ENCODE results near the gene ACOT7. TPM values are rescaled to one million over a fixed set of nuclear protein-coding genes. Genes with fewer than 3 reads are reported as not detected.

The ACOT7 gene
- total and polyA plus RNA-seq, 2 of the 13 experiments (the other 11 are each of a cell fraction or from before 2014, with no cell fraction given) = 33.0 to 55.8 TPM

- TF ChIP-seq HIC2 (CRISPR knock-in tag; IDR thresholded peaks at IDR 0.05; ENCODE audit: low read depth) (no peak), ZNF724P (CRISPR knock-in tag; IDR thresholded peaks at IDR 0.05; ENCODE audit: borderline replicate concordance) (no peak), ZFP62 (CRISPR knock-in tag; IDR thresholded peaks at IDR 0.05) (no peak)
- TF ChIP-seq, protein P1, sequence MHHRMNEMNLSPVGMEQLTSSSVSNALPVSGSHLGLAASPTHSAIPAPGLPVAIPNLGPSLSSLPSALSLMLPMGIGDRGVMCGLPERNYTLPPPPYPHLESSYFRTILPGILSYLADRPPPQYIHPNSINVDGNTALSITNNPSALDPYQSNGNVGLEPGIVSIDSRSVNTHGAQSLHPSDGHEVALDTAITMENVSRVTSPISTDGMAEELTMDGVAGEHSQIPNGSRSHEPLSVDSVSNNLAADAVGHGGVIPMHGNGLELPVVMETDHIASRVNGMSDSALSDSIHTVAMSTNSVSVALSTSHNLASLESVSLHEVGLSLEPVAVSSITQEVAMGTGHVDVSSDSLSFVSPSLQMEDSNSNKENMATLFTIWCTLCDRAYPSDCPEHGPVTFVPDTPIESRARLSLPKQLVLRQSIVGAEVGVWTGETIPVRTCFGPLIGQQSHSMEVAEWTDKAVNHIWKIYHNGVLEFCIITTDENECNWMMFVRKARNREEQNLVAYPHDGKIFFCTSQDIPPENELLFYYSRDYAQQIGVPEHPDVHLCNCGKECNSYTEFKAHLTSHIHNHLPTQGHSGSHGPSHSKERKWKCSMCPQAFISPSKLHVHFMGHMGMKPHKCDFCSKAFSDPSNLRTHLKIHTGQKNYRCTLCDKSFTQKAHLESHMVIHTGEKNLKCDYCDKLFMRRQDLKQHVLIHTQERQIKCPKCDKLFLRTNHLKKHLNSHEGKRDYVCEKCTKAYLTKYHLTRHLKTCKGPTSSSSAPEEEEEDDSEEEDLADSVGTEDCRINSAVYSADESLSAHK (CRISPR knock-in tag; IDR thresholded peaks at IDR 0.05; ENCODE audit: borderline replicate concordance) = no peak
Observed at GRCh38 chr1:6329396-6329795, 64.2 kb downstream of the ACOT7 start (continued).

- H2AFZ ChIP-seq (ENCODE audit: low read length) = no peak overlapping the region
- in situ Hi-C loops (cut with HindIII; ENCODE audit: extremely low pct_ligation_motif_present, low pct_unique_long_range_greater_than_20kb) (no loop called here), intact Hi-C loops (cut with micrococcal nuclease; ENCODE audit: unreplicated experiment) (no loop called here)
- no peaks in the 10 kb centered on the region for H3K9me3 ChIP-seq (ENCODE audit: low read length)
- BruUV-seq (replicated peaks) = no TSS peak
- no peak overlapping the region for H3K4me3 ChIP-seq (replicated peaks in 1 of 3; ENCODE audit: insufficient read depth in 1 of 3, low read depth in 2 of 3, low read length in 3 of 3)
- H3K4me1 ChIP-seq (ENCODE audit: insufficient read depth, low read length) = no peaks in the 10 kb centered on the region
- ChIA-PET POLR2A (no interaction called here), CTCF (ENCODE audit: low intra/inter-chr PET ratio, low total read pairs) (no interaction called here)
- no peak for DNase-seq (ENCODE audit: low spot score)
- H3K27me3 ChIP-seq (ENCODE audit: control insufficient read depth in 1 of 2, insufficient read depth in 2 of 2, low read length in 2 of 2) = no peaks in the 10 kb centered on the region
- no peak overlapping the region for H3K27ac ChIP-seq (ENCODE audit: extremely low read length, insufficient read depth, low read length)
- ATAC-seq = no peak
- no peak overlapping the region for H3K9ac ChIP-seq (ENCODE audit: insufficient read depth, low read depth, low read length)
- no peaks in the 10 kb centered on the region for H3K79me2 ChIP-seq (ENCODE audit: insufficient read depth, low read length)
- peaks cover 7 to 14% of the 10 kb centered on the region in 2 experiments; a peak in 4 of 5 replicates for H3K36me3 ChIP-seq (replicated peaks in 1 of 2; ENCODE audit: control insufficient read depth in 1 of 2, insufficient read depth in 2 of 2, low read length in 2 of 2)
- 94% methylated on average over 12 of the region's 12 CpGs for WGBS (ENCODE audit: low lambda C conversion rate)
- no peaks in the 10 kb centered on the region for H4K20me1 ChIP-seq (ENCODE audit: insufficient read depth, low read length)
- H3K4me2 ChIP-seq (ENCODE audit: low read depth, low read length) = no peak overlapping the region
- FAIRE-seq = no peak
- TF ChIP-seq NFKB2 (CRISPR knock-in tag; IDR thresholded peaks at IDR 0.05; ENCODE audit: borderline replicate concordance) (no peak), ZNF589 (CRISPR knock-in tag; conservative IDR thresholded peaks at IDR 0.05) (no peak), PBX3 (CRISPR knock-in tag; IDR thresholded peaks at IDR 0.05; ENCODE audit: borderline replicate concordance) (no peak), PITX1 (CRISPR knock-in tag; IDR thresholded peaks at IDR 0.05) (no peak), KDM5A (IDR thresholded peaks at IDR 0.05; ENCODE audit: borderline replicate concordance, low read length) (no peak), ZNF549 (CRISPR knock-in tag; IDR thresholded peaks at IDR 0.05) (no peak), ZMAT3 (CRISPR knock-in tag; conservative IDR thresholded peaks at IDR 0.05) (no peak), ZNF747 (CRISPR knock-in tag; IDR thresholded peaks at IDR 0.05; ENCODE audit: borderline replicate concordance) (no peak), ZNF652 (CRISPR knock-in tag; IDR thresholded peaks at IDR 0.05; ENCODE audit: borderline replicate concordance, low read depth) (no peak)
Observed at GRCh38 chr1:6328696-6329095, 64.9 kb downstream of the ACOT7 start.

Measured in HepG2 (cell line).